ENCODE measurements around the gene VCL. TPM values are rescaled to one million over a fixed set of nuclear protein-coding genes. Genes with fewer than 3 reads are reported as not detected.
A peak's percentile ranks its signal among the peaks of the same experiment; 100 is the strongest.

Gene VCL
- total and polyA plus RNA-seq, 9 of the 15 experiments (the other 6 are each of a cell fraction or from before 2014, with no cell fraction given) = 29.8 to 186 (median 76.4) TPM

DNA sequence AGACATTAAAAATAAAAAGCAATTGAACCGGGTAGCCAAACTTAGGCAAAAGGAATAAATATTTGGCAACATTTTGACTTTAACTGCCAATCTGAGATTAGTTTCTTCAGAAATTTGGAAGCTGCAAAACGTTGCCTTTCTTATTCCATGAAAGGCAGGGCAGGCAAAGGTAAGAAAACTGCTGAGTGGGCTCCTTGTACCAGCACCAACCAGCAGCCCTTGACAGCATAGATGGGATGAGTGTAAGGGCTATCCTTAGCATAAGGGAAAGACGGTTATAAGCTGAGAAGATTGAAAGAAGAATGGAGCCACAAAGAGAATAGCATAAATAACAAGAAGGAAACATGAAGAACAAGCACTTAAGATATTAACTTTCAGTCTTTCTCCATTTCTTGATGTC, 124.1 kb downstream of the VCL start (continued):
- TF ChIP-seq C11orf30 (IDR thresholded peaks at IDR 0.05; ENCODE audit: low read depth) (peak; percentile 80), DNMT1 (IDR thresholded peaks at IDR 0.05) (no peak), POLR2G (IDR thresholded peaks at IDR 0.05; ENCODE audit: low read depth, low read length) (peak; percentile 42; the same call in 1 of the 2 replicates), TSC22D4 (tag; IDR thresholded peaks at IDR 0.05) (no peak), SUPT5H (IDR thresholded peaks at IDR 0.05) (peak; percentile 24; the same call in 1 of the 2 replicates), MTA1 (IDR thresholded peaks at IDR 0.05; ENCODE audit: borderline replicate concordance) (no peak), FOXJ2 (tag; IDR thresholded peaks at IDR 0.05) (no peak), MAFF (IDR thresholded peaks at IDR 0.05; ENCODE audit: low read length) (peak; percentile 45), STAG1 (CRISPR knock-in tag; IDR thresholded peaks at IDR 0.05; ENCODE audit: borderline replicate concordance) (no peak), POLR2B (IDR thresholded peaks at IDR 0.05; ENCODE audit: low read depth, partially characterized antibody) (no peak)
- TF ChIP-seq, protein P1, sequence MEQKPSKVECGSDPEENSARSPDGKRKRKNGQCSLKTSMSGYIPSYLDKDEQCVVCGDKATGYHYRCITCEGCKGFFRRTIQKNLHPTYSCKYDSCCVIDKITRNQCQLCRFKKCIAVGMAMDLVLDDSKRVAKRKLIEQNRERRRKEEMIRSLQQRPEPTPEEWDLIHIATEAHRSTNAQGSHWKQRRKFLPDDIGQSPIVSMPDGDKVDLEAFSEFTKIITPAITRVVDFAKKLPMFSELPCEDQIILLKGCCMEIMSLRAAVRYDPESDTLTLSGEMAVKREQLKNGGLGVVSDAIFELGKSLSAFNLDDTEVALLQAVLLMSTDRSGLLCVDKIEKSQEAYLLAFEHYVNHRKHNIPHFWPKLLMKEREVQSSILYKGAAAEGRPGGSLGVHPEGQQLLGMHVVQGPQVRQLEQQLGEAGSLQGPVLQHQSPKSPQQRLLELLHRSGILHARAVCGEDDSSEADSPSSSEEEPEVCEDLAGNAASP (IDR thresholded peaks at IDR 0.05) = no peak
- TF ChIP-seq, protein P2, sequence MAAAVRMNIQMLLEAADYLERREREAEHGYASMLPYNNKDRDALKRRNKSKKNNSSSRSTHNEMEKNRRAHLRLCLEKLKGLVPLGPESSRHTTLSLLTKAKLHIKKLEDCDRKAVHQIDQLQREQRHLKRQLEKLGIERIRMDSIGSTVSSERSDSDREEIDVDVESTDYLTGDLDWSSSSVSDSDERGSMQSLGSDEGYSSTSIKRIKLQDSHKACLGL (CRISPR knock-in tag; IDR thresholded peaks at IDR 0.05; ENCODE audit: borderline replicate concordance, poor library complexity, severe bottlenecking) = no peak

Measured in K562 (cell line).